SK-N-SH (cell line): Measurements from ENCODE around the gene PRR15. TPM values are rescaled to one million over a fixed set of nuclear protein-coding genes. Genes with fewer than 3 reads are reported as not detected.

ENCODE experiments used
- CTCF ChIA-PET: fragments of 300-600, 350-600 bp; formaldehyde crosslinking; extraction: SDS; loops from one replicate; lab custom pipeline; 2021; lab: Yijun Ruan, JAX
- POLR2A ChIA-PET: fragments of 350-600 bp; sonication (Branson Sonifier 250); formaldehyde crosslinking; extraction: SDS; loops from one replicate; lab custom pipeline; 2020; ENCODE audit warnings: antibody characterized with exemption, inconsistent platforms; lab: Yijun Ruan, JAX
- DNase-seq: peaks from one replicate; pipeline ENCODE4 v3.0.0; 2012
- H2AFZ ChIP-seq: fragments of 200-600 bp; sonication (generic); 2 replicates; pipeline ENCODE4 v1.8.1; 2016; ENCODE audit warnings: antibody characterized with exemption, mild to moderate bottlenecking, low read depth
- H3F3A ChIP-seq: fragments of 200-600 bp; sonication (generic); replicated peaks from 2 replicates; pipeline ENCODE3; 2016; ENCODE audit warnings: antibody characterized with exemption, mild to moderate bottlenecking; ENCODE audit not compliant: insufficient read depth
- H3K27ac ChIP-seq, 2 experiments: fragments of 200-500 bp in 1 of 2; fragments of 200-600 bp in 1 of 2; sonication (Bioruptor generic) in 1 of 2; sonication (generic), shearing (Covaris generic) in 1 of 2; 2 replicates each; pipeline versions ENCODE4 v1.5.1 to v1.6.1; 2014 to 2016; ENCODE audit warnings: low read depth in 2 of 2, inconsistent platforms in 1 of 2, low read length in 1 of 2, mild to moderate bottlenecking in 1 of 2, mixed read lengths in 1 of 2
- H3K27me3 ChIP-seq: fragments of 200-600 bp; sonication (generic), shearing (Covaris generic); 2 replicates; pipeline ENCODE4 v1.6.1; 2016; ENCODE audit warnings: mixed run types; ENCODE audit not compliant: insufficient read depth
- H3K36me3 ChIP-seq, 2 experiments: fragments of 200-500 bp in 1 of 2; fragments of 200-600 bp in 1 of 2; sonication (Bioruptor generic) in 1 of 2; sonication (generic) in 1 of 2; replicated peaks in 1 of 2; 2 replicates each; pipeline versions ENCODE3 to v1.5.1; 2014 to 2016; ENCODE audit warnings: low read length in 1 of 2, mild to moderate bottlenecking in 1 of 2; ENCODE audit not compliant: insufficient read depth in 2 of 2, control insufficient read depth in 1 of 2
- H3K4me1 ChIP-seq, 2 experiments: fragments of 200-500 bp in 1 of 2; fragments of 200-600 bp in 1 of 2; sonication (Bioruptor generic) in 1 of 2; sonication (generic), shearing (Covaris generic) in 1 of 2; 2 replicates each; pipeline versions ENCODE4 v1.5.1 to v1.6.1; 2014 to 2016; ENCODE audit warnings: low read depth in 1 of 2, low read length in 1 of 2, mixed run types in 1 of 2; ENCODE audit not compliant: insufficient read depth in 2 of 2, control insufficient read depth in 1 of 2
- H3K4me2 ChIP-seq: fragments of 200-600 bp; sonication (generic), shearing (Covaris generic); 2 replicates; pipeline ENCODE4 v1.6.1; 2017; ENCODE audit warnings: mixed run types
- H3K4me3 ChIP-seq, 2 experiments: fragments of 200-500 bp in 1 of 2; fragments of 200-600 bp in 1 of 2; sonication (Bioruptor generic) in 1 of 2; sonication (generic), shearing (Covaris generic) in 1 of 2; 2 replicates each; pipeline versions ENCODE4 v1.5.1 to v1.8.1; 2014 to 2016; ENCODE audit warnings: low read depth in 2 of 2, inconsistent platforms in 1 of 2, low read length in 1 of 2, mild to moderate bottlenecking in 1 of 2, mixed read lengths in 1 of 2, moderate library complexity in 1 of 2
- H3K79me2 ChIP-seq: fragments of 200-600 bp; sonication (generic); 2 replicates; pipeline ENCODE4 v1.8.1; 2017; ENCODE audit warnings: mild to moderate bottlenecking; ENCODE audit not compliant: insufficient read depth
- H3K9ac ChIP-seq: fragments of 200-600 bp; sonication (generic); 2 replicates; pipeline ENCODE4 v1.6.1; 2017; ENCODE audit warnings: mixed run types
- H3K9me2 ChIP-seq: fragments of 200-600 bp; sonication (generic); 2 replicates; pipeline ENCODE4 v1.6.1; 2017; ENCODE audit warnings: mixed run types
- H3K9me3 ChIP-seq: fragments of 200-600 bp; sonication (generic); 2 replicates; pipeline ENCODE4 v1.6.1; 2017; ENCODE audit warnings: mixed run types, mild to moderate bottlenecking, moderate library complexity
- H4K20me1 ChIP-seq: fragments of 200-600 bp; sonication (generic); 2 replicates; pipeline ENCODE4 v1.6.1; 2017; ENCODE audit warnings: mild to moderate bottlenecking, mixed run types; ENCODE audit not compliant: insufficient read depth
- CTCF ChIP-seq: fragments of 200-600 bp; sonication (generic); IDR thresholded peaks from 2 replicates; pipeline ENCODE4 v1.6.1; 2017; ENCODE audit warnings: antibody characterized with exemption, mild to moderate bottlenecking, moderate library complexity
- ELF1 ChIP-seq: IDR thresholded peaks from 2 replicates; pipeline ENCODE4 v1.4.0; 2012
- GABPA ChIP-seq: IDR thresholded peaks from 2 replicates; pipeline ENCODE4 v1.4.0; 2012; ENCODE audit warnings: low read depth, mild to moderate bottlenecking
- GATA2 ChIP-seq: sonication (generic); formaldehyde crosslinking; IDR thresholded peaks from 2 replicates; pipeline ENCODE4 v1.5.0; 2020; ENCODE audit warnings: mild to moderate bottlenecking, missing genetic modification reagents
- MEF2A ChIP-seq: IDR thresholded peaks from 2 replicates; pipeline ENCODE4 v1.4.0; 2012; ENCODE audit warnings: low read depth, borderline replicate concordance
- RAD21 ChIP-seq: IDR thresholded peaks from 2 replicates; pipeline ENCODE4 v1.6.1; 2012; ENCODE audit warnings: mild to moderate bottlenecking, low read length
- RCOR1 ChIP-seq: fragments of 150-350 bp; IDR thresholded peaks from 2 replicates; pipeline ENCODE4 v1.6.1; 2017; ENCODE audit warnings: antibody characterized with exemption, low read length
- ZBTB33 ChIP-seq: IDR thresholded peaks from 2 replicates; pipeline ENCODE4 v1.4.0; 2012; ENCODE audit warnings: low read depth, borderline replicate concordance
- WGBS: methylation state at CpG from one replicate; pipeline ENCODE4 v1.1.6; 2017; ENCODE audit warnings: low lambda C conversion rate; 5-methylcytosine and 5-hydroxymethylcytosine counted together
- polyA plus RNA-seq, 3 experiments: library from polyadenylated mRNA; depleted of rRNA; stranded (reverse); fragments of >200 nt; gene quantifications; 2 replicates each; pipeline ENCODE4 v1.2.3, GENCODE V29; 2012
- TF ChIP-seq, protein P1 (sequence below): fragments of 150-350 bp; IDR thresholded peaks from 2 replicates; pipeline ENCODE4 v1.6.1; 2016; ENCODE audit warnings: mild to moderate bottlenecking, low read depth, low read length

Gene PRR15
- polyA plus RNA-seq, 1 of the 3 experiments (the other 2 are of a cell fraction): 0.49 TPM

DNA sequence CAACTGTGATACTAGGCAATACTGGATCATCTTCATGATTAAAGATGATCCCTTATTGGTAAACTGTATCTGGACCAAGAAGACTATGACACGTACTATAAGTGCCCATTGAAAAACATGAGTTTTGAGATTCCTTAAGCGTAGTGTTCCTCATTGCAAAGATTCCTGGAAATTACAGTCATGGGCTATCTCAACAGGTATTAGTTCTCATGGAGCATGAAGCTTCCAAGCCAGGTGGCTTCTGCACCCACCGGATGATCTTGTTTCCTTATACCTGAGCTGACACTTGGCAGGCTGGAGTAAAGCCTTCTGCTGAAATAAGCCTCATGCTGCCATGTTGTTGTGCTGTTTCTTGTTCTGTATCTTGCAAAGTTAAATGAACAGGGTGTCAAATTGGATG is 8.6 kb upstream of the PRR15 start:
- TF ChIP-seq RCOR1 (no peak), ELF1 (no peak), MEF2A (no peak), ZBTB33 (no peak), GABPA (no peak), GATA2 (CRISPR knock-in tag) (no peak)
- TF ChIP-seq, protein P1, sequence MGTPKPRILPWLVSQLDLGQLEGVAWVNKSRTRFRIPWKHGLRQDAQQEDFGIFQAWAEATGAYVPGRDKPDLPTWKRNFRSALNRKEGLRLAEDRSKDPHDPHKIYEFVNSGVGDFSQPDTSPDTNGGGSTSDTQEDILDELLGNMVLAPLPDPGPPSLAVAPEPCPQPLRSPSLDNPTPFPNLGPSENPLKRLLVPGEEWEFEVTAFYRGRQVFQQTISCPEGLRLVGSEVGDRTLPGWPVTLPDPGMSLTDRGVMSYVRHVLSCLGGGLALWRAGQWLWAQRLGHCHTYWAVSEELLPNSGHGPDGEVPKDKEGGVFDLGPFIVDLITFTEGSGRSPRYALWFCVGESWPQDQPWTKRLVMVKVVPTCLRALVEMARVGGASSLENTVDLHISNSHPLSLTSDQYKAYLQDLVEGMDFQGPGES: no peak
- no peaks in the 10 kb centered on the region for H3K9me2 ChIP-seq
- POLR2A ChIA-PET: no interaction called here
- DNase-seq: no peak
- H4K20me1 ChIP-seq: no peaks in the 10 kb centered on the region
- H3K79me2 ChIP-seq: no peaks in the 10 kb centered on the region
- no peak overlapping the region for H3K9ac ChIP-seq
- H3F3A ChIP-seq: no peaks in the 10 kb centered on the region
- H3K9me3 ChIP-seq: no peaks in the 10 kb centered on the region
- H3K36me3 ChIP-seq: no peaks in the 10 kb centered on the region
- no peak overlapping the region for H3K4me2 ChIP-seq
- H2AFZ ChIP-seq: no peak overlapping the region
- 72% methylated on average over 3 of the region's 3 CpGs for WGBS
- no peak overlapping the region for H3K4me3 ChIP-seq
- no peak overlapping the region for H3K27ac ChIP-seq
- no peaks in the 10 kb centered on the region; a peak in 1 of 4 replicates for H3K4me1 ChIP-seq
- H3K27me3 ChIP-seq: no peaks in the 10 kb centered on the region
- CTCF ChIA-PET: interaction anchor here (1.5 kb wide), 1 partner anchor 365 kb away, joined by 3 read pairs; no protein-coding TSS in a partner anchor

- H3K79me2 ChIP-seq: no peaks in the 10 kb centered on the region
- H3F3A ChIP-seq: no peaks in the 10 kb centered on the region
- H3K4me1 ChIP-seq: no peaks in the 10 kb centered on the region; a peak in 1 of 4 replicates
- no peak overlapping the region for H2AFZ ChIP-seq
- H4K20me1 ChIP-seq: no peaks in the 10 kb centered on the region
- H3K9me3 ChIP-seq: no peaks in the 10 kb centered on the region
- no peak overlapping the region for H3K4me3 ChIP-seq
- H3K27ac ChIP-seq: no peak overlapping the region
- H3K4me2 ChIP-seq: no peak overlapping the region
- H3K36me3 ChIP-seq: no peaks in the 10 kb centered on the region
- no peaks in the 10 kb centered on the region for H3K9me2 ChIP-seq
- DNase-seq: no peak
- TF ChIP-seq RAD21 (no peak), CTCF (peak; percentile 26; the same call in 1 of the 2 replicates)
- ChIA-PET POLR2A (no interaction called here), CTCF (interaction anchor here (1.5 kb wide), 1 partner anchor 367 kb away, joined by 3 read pairs; no protein-coding TSS in a partner anchor)
- H3K9ac ChIP-seq: no peak overlapping the region
- H3K27me3 ChIP-seq: no peaks in the 10 kb centered on the region
- 71% methylated on average over 9 of the region's 9 CpGs for WGBS
Observed at GRCh38 chr7:29556405-29557195, 7.0 kb upstream of the PRR15 start.
